HL-60 (cell line): ENCODE measurements around the gene INPP4B.

Experiments used
- DNase-seq, 2 experiments: peaks; one replicate each; pipeline ENCODE4 v3.0.0-alpha.2; 2010 to 2020; ENCODE audit warnings: low read depth in 1 of 2, low spot score in 1 of 2
- H3K27ac ChIP-seq: fragments of 250-450 bp; sonication (Bioruptor Pico); replicated peaks from 2 replicates; pipeline ENCODE4 v1.5.1; 2020; ENCODE audit warnings: mild to moderate bottlenecking, moderate library complexity
- H3K27me3 ChIP-seq: fragments of 250-450 bp; sonication (Bioruptor Pico); 2 replicates; pipeline ENCODE4 v1.5.1; 2021; ENCODE audit warnings: mild to moderate bottlenecking, moderate library complexity; ENCODE audit not compliant: insufficient read depth, poor library complexity, severe bottlenecking
- H3K4me3 ChIP-seq: replicated peaks from 2 replicates; pipeline ENCODE4 v1.5.1; 2011; ENCODE audit warnings: mild to moderate bottlenecking, control low read depth, low read length; ENCODE audit not compliant: insufficient read depth
- CTCF ChIP-seq: IDR thresholded peaks from one replicate; pipeline ENCODE4 v1.5.1; 2011; ENCODE audit warnings: low read length, control low read depth, inconsistent platforms; ENCODE audit not compliant: insufficient read depth
- GABPA ChIP-seq: IDR thresholded peaks from 2 replicates; pipeline ENCODE4 v1.6.1; 2012; ENCODE audit warnings: low read depth
- POLR2AphosphoS5 ChIP-seq: IDR thresholded peaks from 2 replicates; pipeline ENCODE4 v1.6.1; 2012; ENCODE audit warnings: low read depth
- REST ChIP-seq: IDR thresholded peaks from 2 replicates; pipeline ENCODE4 v1.6.1; 2012; ENCODE audit warnings: low read depth; ENCODE audit not compliant: insufficient replicate concordance
- SPI1 ChIP-seq: IDR thresholded peaks from 2 replicates; pipeline ENCODE4 v1.6.1; 2012; ENCODE audit warnings: low read depth, mild to moderate bottlenecking, borderline replicate concordance

The INPP4B gene

GRCh38 chr4:142218726-142219125 is 627.4 kb downstream of the INPP4B start:
- no peaks in the 10 kb centered on the region for H3K27me3 ChIP-seq
- H3K27ac ChIP-seq: no peak overlapping the region
- H3K4me3 ChIP-seq: no peak overlapping the region
- DNase-seq: no peak
- TF ChIP-seq SPI1 (no peak), GABPA (no peak), REST (no peak), POLR2AphosphoS5 (no peak), CTCF (no peak)

GRCh38 chr4:142211444-142211843 is 634.7 kb downstream of the INPP4B start:
- TF ChIP-seq CTCF (no peak), REST (no peak), GABPA (no peak), POLR2AphosphoS5 (no peak), SPI1 (no peak)
- no peak overlapping the region for H3K4me3 ChIP-seq
- H3K27me3 ChIP-seq: no peaks in the 10 kb centered on the region
- no peak overlapping the region for H3K27ac ChIP-seq
- DNase-seq: no peak

- H3K4me3 ChIP-seq: no peak overlapping the region
These were observed 642.6 kb downstream of the INPP4B start for GRCh38 chr4:142203505-142203904.

More at GRCh38 chr4:142203505-142203904, 642.6 kb downstream of the INPP4B start:
- H3K27ac ChIP-seq: no peak overlapping the region
- no peaks in the 10 kb centered on the region for H3K27me3 ChIP-seq
- no peak for TF ChIP-seq SPI1
- TF ChIP-seq CTCF: no peak
- no peak for TF ChIP-seq REST
- TF ChIP-seq GABPA: no peak
- no peak for DNase-seq
